Testis (tissue), 3 donors: ENCODE results near the gene GREB1L. TPM values are rescaled to one million over a fixed set of nuclear protein-coding genes. Genes with fewer than 3 reads are reported as not detected.

ENCODE experiments used
- DNase-seq: peaks from one replicate; pipeline ENCODE4 v3.0.0-alpha.2; 2019
- H3K27ac ChIP-seq, 2 donors: fragments of 200-600 bp; sonication (generic); one replicate each; pipeline ENCODE4 v1.5.1; 2019
- H3K27me3 ChIP-seq: fragments of 200-600 bp; sonication (generic); one replicate; pipeline ENCODE4 v1.5.1; 2019
- H3K36me3 ChIP-seq: fragments of 200-600 bp; sonication (generic); one replicate; pipeline ENCODE4 v1.5.1; 2017; ENCODE audit warnings: low read depth; ENCODE audit errors: missing control alignments
- H3K4me1 ChIP-seq: fragments of 200-600 bp; sonication (generic); one replicate; pipeline ENCODE4 v1.5.1; 2019
- H3K4me3 ChIP-seq, 2 donors: fragments of 200-600 bp; sonication (generic); one replicate each; pipeline ENCODE4 v1.5.1; 2017 to 2019
- H3K9me3 ChIP-seq: fragments of 200-600 bp; sonication (generic); one replicate; pipeline ENCODE4 v1.5.1; 2017
- CTCF ChIP-seq, 3 experiments: fragments of 450-650 bp in 2 of 3; fragments of 200-600 bp in 1 of 3; sonication (generic) in 1 of 3; IDR thresholded peaks; one replicate each; pipeline ENCODE4 v1.5.1; 2016 to 2019; ENCODE audit warnings: antibody characterized with exemption in 3 of 3, mild to moderate bottlenecking in 2 of 3, moderate library complexity in 1 of 3
- POLR2A ChIP-seq: fragments of 450-650 bp; IDR thresholded peaks from one replicate; pipeline ENCODE4 v1.6.1; 2017; ENCODE audit warnings: antibody characterized with exemption, mild to moderate bottlenecking, moderate library complexity
- WGBS, 2 donors: methylation state at CpG; one replicate each; pipeline ENCODE4 v1.1.5; 2018; 5-methylcytosine and 5-hydroxymethylcytosine counted together
- intact Hi-C: fragments of 100-400 bp; cut with DNase I; formaldehyde crosslinking; loops from one replicate; pipeline ENCODE4 v1.15.1; 2023; ENCODE audit warnings: low total_unique reads
- polyA plus RNA-seq: library from polyadenylated mRNA; stranded (reverse); fragments of 350-450 nt; fragmentation: Illumina TruSeq; extraction: RNeasy Lipid Tissue Mini Kit (QIAGEN cat#74804); gene quantifications from one replicate; pipeline ENCODE4 v1.2.3, GENCODE V29; 2014; ENCODE audit warnings: low read depth, low replicate concordance; ENCODE audit not compliant: insufficient read depth
- total RNA-seq, 2 donors: library from RNA; depleted of rRNA; stranded (reverse); fragments of >200 nt; gene quantifications; one replicate each; pipeline ENCODE4 v1.2.3, GENCODE V29; 2016

Gene GREB1L
- total and polyA plus RNA-seq, 3 donors from 2014 or later: 11.9 to 40.6 (median 38.4) TPM

- H3K4me1 ChIP-seq: no peaks in the 10 kb centered on the region
- no peak for DNase-seq
- TF ChIP-seq POLR2A (no peak), CTCF (IDR thresholded peaks at IDR 0.05) (no peak)
- H3K36me3 ChIP-seq: no peaks in the 10 kb centered on the region
- intact Hi-C loops: loop anchor here (10.0 kb wide), 1 partner anchor 253 kb away; no protein-coding TSS in a partner anchor
- no peak overlapping the region for H3K4me3 ChIP-seq
- H3K27me3 ChIP-seq: no peaks in the 10 kb centered on the region
- H3K9me3 ChIP-seq: no peaks in the 10 kb centered on the region
- H3K27ac ChIP-seq: no peak overlapping the region
Observed at GRCh38 chr18:21448299-21448698, 206.3 kb downstream of the GREB1L start.

- intact Hi-C loops: loop anchor here (10.0 kb wide), 1 partner anchor 255 kb away; no protein-coding TSS in a partner anchor
- 83 to 89% methylated on average over 5 of the region's 5 CpGs for WGBS, 2 donors
- no peak for DNase-seq
- no peak for TF ChIP-seq CTCF (IDR thresholded peaks at IDR 0.05)
- no peak for TF ChIP-seq POLR2A
- Histone ChIP-seq H3K4me1 (no peaks in the 10 kb centered on the region), H3K27me3 (no peaks in the 10 kb centered on the region), H3K27ac (no peak overlapping the region), H3K36me3 (no peaks in the 10 kb centered on the region), H3K9me3 (no peaks in the 10 kb centered on the region), H3K4me3 (no peak overlapping the region)
Observed at GRCh38 chr18:21449367-21450290, 207.6 kb downstream of the GREB1L start.

- Histone ChIP-seq H3K36me3 (no peaks in the 10 kb centered on the region), H3K27ac (no peak overlapping the region), H3K9me3 (no peaks in the 10 kb centered on the region), H3K4me1 (no peaks in the 10 kb centered on the region), H3K4me3 (no peak overlapping the region), H3K27me3 (no peaks in the 10 kb centered on the region)
- 73 to 83% methylated on average over 2 of the region's 2 CpGs for WGBS, 2 donors
- TF ChIP-seq POLR2A (no peak), CTCF (IDR thresholded peaks at IDR 0.05) (no peak)
- intact Hi-C loops: no loop called here
- no peak for DNase-seq
Observed at GRCh38 chr18:21450503-21450902, 208.5 kb downstream of the GREB1L start.

GRCh38 chr18:21450913-21451312 is 208.9 kb downstream of the GREB1L start:
- Histone ChIP-seq H3K36me3 (no peaks in the 10 kb centered on the region), H3K27ac (no peak overlapping the region), H3K4me1 (no peaks in the 10 kb centered on the region), H3K4me3 (no peak overlapping the region), H3K9me3 (no peaks in the 10 kb centered on the region), H3K27me3 (no peaks in the 10 kb centered on the region)
- no peak for DNase-seq
- intact Hi-C loops: no loop called here
- WGBS, 2 donors: 50 to 57% methylated on average over 1 of the region's 1 CpG
- TF ChIP-seq POLR2A: no peak
- TF ChIP-seq CTCF (IDR thresholded peaks at IDR 0.05): no peak

GRCh38 chr18:21451851-21452250 is 209.8 kb downstream of the GREB1L start:
- intact Hi-C loops: no loop called here

More at GRCh38 chr18:21451851-21452250, 209.8 kb downstream of the GREB1L start:
- Histone ChIP-seq H3K36me3 (no peaks in the 10 kb centered on the region), H3K4me1 (no peaks in the 10 kb centered on the region), H3K4me3 (no peak overlapping the region), H3K27me3 (no peaks in the 10 kb centered on the region), H3K27ac (no peak overlapping the region), H3K9me3 (no peaks in the 10 kb centered on the region)
- no peak for DNase-seq
- WGBS, 2 donors: 47 to 91% methylated on average over 2 of the region's 2 CpGs
- TF ChIP-seq CTCF (IDR thresholded peaks at IDR 0.05) (no peak), POLR2A (no peak)
